Keratinocyte (primary cell): ENCODE data around the gene LIPJ. TPM values are rescaled to one million over a fixed set of nuclear protein-coding genes. Genes with fewer than 3 reads are reported as not detected.
A peak's percentile ranks its signal among the peaks of the same experiment; 100 is the strongest.

Experiments used
- DNase-seq: peaks from one replicate; pipeline ENCODE4 v3.0.0-alpha.2; 2011; ENCODE audit warnings: low read depth, missing footprints, low spot score
- FAIRE-seq: peaks from 2 replicates; lab custom pipeline; 2011; peaks lifted over from hg19 to GRCh38; lab: Jason Lieb, UNC
- H2AFZ ChIP-seq: 2 replicates; pipeline ENCODE4 v1.6.0; 2012; ENCODE audit warnings: low read length, control low read depth, inconsistent platforms; ENCODE audit not compliant: control insufficient read depth
- H3K27ac ChIP-seq: 2 replicates; pipeline ENCODE4 v1.5.1; 2011; ENCODE audit warnings: low read length; ENCODE audit not compliant: control insufficient read depth, insufficient read depth
- H3K27me3 ChIP-seq: 3 replicates; pipeline ENCODE4 v1.6.0; 2011; ENCODE audit warnings: low read length; ENCODE audit not compliant: control insufficient read depth, insufficient read depth; ENCODE audit errors: extremely low read depth
- H3K36me3 ChIP-seq, 2 experiments: 2 replicates in 1 of 2; 3 replicates in 1 of 2; pipeline ENCODE4 v1.5.1; 2011; ENCODE audit warnings: low read length in 2 of 2, mild to moderate bottlenecking in 1 of 2; ENCODE audit not compliant: control insufficient read depth in 2 of 2, insufficient read depth in 2 of 2; ENCODE audit errors: extremely low read depth in 1 of 2
- H3K4me1 ChIP-seq: 3 replicates; pipeline ENCODE4 v1.5.1; 2011; ENCODE audit warnings: low read length; ENCODE audit not compliant: control insufficient read depth, insufficient read depth; ENCODE audit errors: extremely low read depth
- H3K4me2 ChIP-seq: 3 replicates; pipeline ENCODE4 v1.6.0; 2011; ENCODE audit warnings: low read depth, low read length; ENCODE audit not compliant: control insufficient read depth, insufficient read depth; ENCODE audit errors: extremely low read depth
- H3K4me3 ChIP-seq, 3 experiments: fragments of 200-600 bp in 1 of 3; sonication (generic) in 1 of 3; 2 replicates in 2 of 3; 3 replicates in 1 of 3; pipeline ENCODE4 v1.5.1; 2011 to 2016; ENCODE audit warnings: low read length in 3 of 3, mild to moderate bottlenecking in 3 of 3, control low read depth in 2 of 3, inconsistent platforms in 1 of 3, low read depth in 1 of 3, mixed read lengths in 1 of 3, mixed run types in 1 of 3, moderate library complexity in 1 of 3; ENCODE audit not compliant: control insufficient read depth in 2 of 3, insufficient read depth in 2 of 3; ENCODE audit errors: extremely low read depth in 1 of 3
- H3K79me2 ChIP-seq: 2 replicates; pipeline ENCODE4 v1.6.0; 2012; ENCODE audit warnings: low read length; ENCODE audit not compliant: control insufficient read depth, insufficient read depth
- H3K9ac ChIP-seq: 3 replicates; pipeline ENCODE4 v1.6.0; 2011; ENCODE audit warnings: low read length; ENCODE audit not compliant: control insufficient read depth, insufficient read depth; ENCODE audit errors: extremely low read depth
- H3K9me1 ChIP-seq: 3 replicates; pipeline ENCODE4 v1.6.0; 2011; ENCODE audit warnings: low read length; ENCODE audit not compliant: control insufficient read depth, insufficient read depth; ENCODE audit errors: extremely low read depth
- H3K9me3 ChIP-seq: 2 replicates; pipeline ENCODE4 v1.5.1; 2012; ENCODE audit warnings: low read depth, low read length; ENCODE audit not compliant: control insufficient read depth
- H4K20me1 ChIP-seq: 3 replicates; pipeline ENCODE4 v1.6.0; 2011; ENCODE audit warnings: low read length; ENCODE audit not compliant: control insufficient read depth, insufficient read depth; ENCODE audit errors: extremely low read depth
- CTCF ChIP-seq, 3 experiments: IDR thresholded peaks in 1 of 3; conservative IDR thresholded peaks in 1 of 3; optimal IDR thresholded peaks in 1 of 3; 2 replicates in 2 of 3; 3 replicates in 1 of 3; pipeline versions ENCODE3 to v1.5.1; 2011; ENCODE audit warnings: low read length in 3 of 3, mild to moderate bottlenecking in 3 of 3, moderate library complexity in 2 of 3, control low read depth in 1 of 3, inconsistent platforms in 1 of 3; ENCODE audit not compliant: insufficient read depth in 2 of 3; ENCODE audit errors: extremely low read depth in 1 of 3
- EZH2 ChIP-seq: IDR thresholded peaks from one replicate; pipeline ENCODE4 v1.6.1; 2012; ENCODE audit warnings: inconsistent platforms, mild to moderate bottlenecking, low read length, moderate library complexity
- dilution Hi-C: fragments of 300-500 bp; cut with MboI; formaldehyde crosslinking; loops from one replicate; pipeline ENCODE4 v1.7.0; 2020; ENCODE audit warnings: low sequenced_read_pairs; ENCODE audit not compliant: extremely low pct_ligation_motif_present
- polyA plus RNA-seq, 5 experiments: library from polyadenylated mRNA; depleted of rRNA in 3 of 5; stranded (reverse) in 3 of 5; stranded (forward) in 1 of 5; unstranded in 1 of 5; fragments of >200 nt; gene quantifications; 1 replicate in 1 of 5; 2 replicates in 3 of 5; 3 replicates in 1 of 5; pipeline versions ENCODE4 v1.2.1 to v1.2.3, GENCODE V29; 2011 to 2012; ENCODE audit warnings: missing spikeins in 2 of 5, low read depth in 1 of 5, low replicate concordance in 1 of 5

The LIPJ gene
- polyA plus RNA-seq, 1 donor (not counting 4 experiments of a cell fraction or from before 2014, with no cell fraction given), result 0.03 TPM

DNA sequence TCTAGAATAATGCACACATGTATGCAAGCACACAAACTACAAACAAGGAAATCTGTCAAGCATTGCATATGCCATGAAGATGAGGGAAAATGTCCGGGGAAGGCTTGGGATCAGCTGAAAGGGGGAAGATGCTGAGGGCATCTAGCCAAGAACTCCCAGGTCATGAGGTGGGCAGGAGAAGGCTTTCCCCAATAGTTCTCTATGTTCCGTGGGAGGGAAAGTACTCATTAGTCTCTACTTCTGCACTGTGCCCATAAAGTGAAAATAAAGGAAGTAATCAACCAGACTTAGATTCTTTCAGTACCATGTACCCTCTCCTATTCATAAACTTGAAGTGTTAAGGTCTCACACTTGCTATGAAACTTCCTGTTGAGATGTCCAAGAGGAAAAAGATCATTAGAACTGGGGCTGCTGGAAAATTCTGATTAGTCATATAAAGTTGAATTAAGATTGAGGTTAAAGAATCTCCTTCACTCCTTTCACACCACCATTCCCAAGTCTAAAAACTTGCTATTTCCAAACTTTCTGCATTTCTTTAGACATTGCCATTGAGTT is 60.6 kb downstream of the LIPJ start:
- Histone ChIP-seq H3K36me3 (no peaks in the 10 kb centered on the region), H3K9me1 (no peaks in the 10 kb centered on the region), H4K20me1 (no peaks in the 10 kb centered on the region), H3K9me3 (no peaks in the 10 kb centered on the region), H3K9ac (no peak overlapping the region), H3K4me3 (no peak overlapping the region), H3K27ac (no peak overlapping the region), H2AFZ (no peak overlapping the region), H3K4me2 (no peak overlapping the region), H3K79me2 (no peaks in the 10 kb centered on the region), H3K4me1 (peaks cover 12% of the 10 kb centered on the region), H3K27me3 (no peaks in the 10 kb centered on the region)
- FAIRE-seq (no peak), DNase-seq (no peak)
- TF ChIP-seq EZH2 (no peak), CTCF (optimal IDR thresholded peaks at IDR 0.05 in 1 of 3, IDR thresholded peaks at IDR 0.05 in 1 of 3, conservative IDR thresholded peaks at IDR 0.05 in 1 of 3; ENCODE audit: extremely low read depth in 1 of 3, insufficient read depth in 2 of 3, low read length in 3 of 3) (no peak)
- dilution Hi-C loops, result no loop called here

DNA sequence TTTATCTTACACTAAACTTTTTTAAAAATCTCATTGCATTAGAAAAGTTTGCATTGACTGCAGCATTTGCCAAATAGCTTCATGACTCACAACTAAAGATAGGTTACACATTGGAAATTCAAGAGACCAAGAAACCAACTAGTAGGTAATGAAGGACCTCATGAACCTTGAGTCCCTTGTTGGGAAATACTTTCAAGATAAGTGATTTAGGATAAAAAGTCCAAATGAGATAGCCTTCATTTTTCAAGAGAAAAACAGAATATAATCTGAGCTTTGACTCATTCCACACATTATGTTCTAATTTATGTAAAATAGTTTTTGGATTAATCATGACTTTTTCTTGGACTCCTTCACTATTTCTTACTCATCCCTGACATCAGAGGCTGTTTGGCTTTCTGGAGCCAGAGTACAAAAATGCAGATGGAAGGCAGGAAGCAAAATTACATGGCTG is 64.6 kb downstream of the LIPJ start:
- FAIRE-seq (peak; percentile 49), DNase-seq (no peak)
- no peak overlapping the region for H3K4me3 ChIP-seq
- no peaks in the 10 kb centered on the region for H3K27me3 ChIP-seq
- peak overlapping the region; percentile 19 for H3K27ac ChIP-seq
- H4K20me1 ChIP-seq, result no peaks in the 10 kb centered on the region
- peak overlapping the region; percentile 48 for H3K4me2 ChIP-seq
- no peaks in the 10 kb centered on the region for H3K9me3 ChIP-seq
- no peaks in the 10 kb centered on the region for H3K9me1 ChIP-seq
- H3K79me2 ChIP-seq, result no peaks in the 10 kb centered on the region
- H3K9ac ChIP-seq, result no peak overlapping the region
- TF ChIP-seq EZH2, result no peak
- TF ChIP-seq CTCF (optimal IDR thresholded peaks at IDR 0.05 in 1 of 3, IDR thresholded peaks at IDR 0.05 in 1 of 3, conservative IDR thresholded peaks at IDR 0.05 in 1 of 3; ENCODE audit: extremely low read depth in 1 of 3, insufficient read depth in 2 of 3, low read length in 3 of 3), result no peak
- dilution Hi-C loops, result no loop called here
- H3K36me3 ChIP-seq, result no peaks in the 10 kb centered on the region
- H2AFZ ChIP-seq, result no peak overlapping the region
- peaks cover 7% of the 10 kb centered on the region for H3K4me1 ChIP-seq
